Measurements from ENCODE around the gene MEF2C.

GRCh38 chr5:88678770-88679381 is 204.1 kb downstream of the MEF2C start:
- TF ChIP-seq EZH2 (IDR thresholded peaks at IDR 0.05): no peak
- TF ChIP-seq POLR2AphosphoS5 (IDR thresholded peaks at IDR 0.05; ENCODE audit: borderline replicate concordance, low read depth, low read length): no peak
